NCI-H524 treated with DMSO at 0.1 percent for 48 hours (cell line): ENCODE data around the gene GLCE.
"Not testable (repeated sequence)": the region's sequence is repeated elsewhere in the genome, so short reads cannot be mapped to it uniquely, and the experiment has no call there.

ENCODE experiments used
- DNase-seq: peaks from one replicate; lab custom pipeline; 2025; lab: John Stamatoyannopoulos, UW

Gene GLCE

GRCh38 chr15:69275933-69276560 is 115.6 kb downstream of the GLCE start:
- DNase-seq = no peak

GRCh38 chr15:69277316-69277715 is 116.9 kb downstream of the GLCE start:
- no peak for DNase-seq

GRCh38 chr15:69279636-69280035 is 119.2 kb downstream of the GLCE start:
- no peak for DNase-seq

GRCh38 chr15:69280783-69281182 is 120.3 kb downstream of the GLCE start:
- DNase-seq = no peak

- no peak for DNase-seq
Measured at GRCh38 chr15:69282104-69282743, 121.8 kb downstream of the GLCE start.

- no peak for DNase-seq
Measured at GRCh38 chr15:69285834-69286233, 125.4 kb downstream of the GLCE start.

- DNase-seq = no peak
Measured at GRCh38 chr15:69288011-69288410, 127.6 kb downstream of the GLCE start.

GRCh38 chr15:69288531-69289341 is 128.3 kb downstream of the GLCE start:
- no peak for DNase-seq

GRCh38 chr15:69289342-69290146 is 129.1 kb downstream of the GLCE start:
- no peak for DNase-seq

GRCh38 chr15:69290346-69291164 is 130.1 kb downstream of the GLCE start:
- DNase-seq = no peak

- not testable (repeated sequence) for DNase-seq
Measured at GRCh38 chr15:69291651-69292050, 131.2 kb downstream of the GLCE start.

- DNase-seq = no peak
Measured at GRCh38 chr15:69292826-69293420, 132.5 kb downstream of the GLCE start.

- DNase-seq = no peak
Measured at GRCh38 chr15:69293741-69294615, 133.5 kb downstream of the GLCE start.

- no peak for DNase-seq
Measured at GRCh38 chr15:69296606-69297005, 136.2 kb downstream of the GLCE start.

- DNase-seq = no peak
Measured at GRCh38 chr15:69297642-69298353, 137.4 kb downstream of the GLCE start.

GRCh38 chr15:69298354-69298696 is 137.9 kb downstream of the GLCE start:
- no peak for DNase-seq

- DNase-seq = no peak
Measured at GRCh38 chr15:69298697-69299441, 138.4 kb downstream of the GLCE start, which contains the start of gene PAQR5. Gene PAQR5, plus strand, starts transcription at chr15:69298912. Its CDS starts 61,169 bp downstream, at chr15:69360081.

- DNase-seq = no peak
Measured at GRCh38 chr15:69299451-69299886, 139.0 kb downstream of the GLCE start.
